Fibroblast of the aortic adventitia (primary cell): ENCODE measurements around the gene USP8. TPM values are rescaled to one million over a fixed set of nuclear protein-coding genes. Genes with fewer than 3 reads are reported as not detected.
"Not testable (repeated sequence)": the region's sequence is repeated elsewhere in the genome, so short reads cannot be mapped to it uniquely, and the experiment has no call there.

Source experiments
- DNase-seq: peaks from one replicate; pipeline ENCODE4 v3.0.0-alpha.2; 2010; ENCODE audit warnings: low read depth
- H3K4me3 ChIP-seq: 2 replicates; pipeline ENCODE4 v1.5.1; 2011; ENCODE audit warnings: low read depth, mild to moderate bottlenecking, control low read depth, low read length, moderate library complexity
- CTCF ChIP-seq: IDR thresholded peaks from 2 replicates; pipeline ENCODE4 v1.5.1; 2011; ENCODE audit warnings: mild to moderate bottlenecking, low read length, control low read depth, inconsistent platforms; ENCODE audit not compliant: insufficient read depth
- total RNA-seq: library from RNA; depleted of rRNA; stranded (reverse); fragments of >200 nt; gene quantifications from 2 replicates; pipeline ENCODE4 v1.2.3, GENCODE V29; 2012; ENCODE audit warnings: low replicate concordance

Gene USP8
- total RNA-seq, 1 donor, result 58.1 TPM

- peak overlapping the region; percentile 80 for H3K4me3 ChIP-seq
- TF ChIP-seq CTCF, result no peak
- peak; percentile 12 for DNase-seq
These were observed 1.0 kb downstream of the USP8 start for GRCh38 chr15:50425219-50425618.

- peak overlapping the region; percentile 80 for H3K4me3 ChIP-seq
- DNase-seq, result not testable (repeated sequence)
These were observed 1.6 kb downstream of the USP8 start for GRCh38 chr15:50425678-50426246.

GRCh38 chr15:50426428-50426827 is 2.2 kb downstream of the USP8 start:
- DNase-seq, result no peak
- no peak for TF ChIP-seq CTCF
- no peak overlapping the region for H3K4me3 ChIP-seq

GRCh38 chr15:50431204-50431603 is 7.0 kb downstream of the USP8 start:
- no peak for TF ChIP-seq CTCF
- no peak overlapping the region for H3K4me3 ChIP-seq
- peak; percentile 21 for DNase-seq

GRCh38 chr15:50432230-50432629 is 8.0 kb downstream of the USP8 start:
- TF ChIP-seq CTCF, result no peak
- H3K4me3 ChIP-seq, result no peak overlapping the region
- DNase-seq, result no peak

GRCh38 chr15:50435772-50436171 is 11.6 kb downstream of the USP8 start:
- TF ChIP-seq CTCF, result no peak
- no peak overlapping the region for H3K4me3 ChIP-seq

GRCh38 chr15:50438251-50438650 is 14.0 kb downstream of the USP8 start:
- DNase-seq, result no peak
- no peak for TF ChIP-seq CTCF
- H3K4me3 ChIP-seq, result no peak overlapping the region

More at GRCh38 chr15:50435772-50436171, 11.6 kb downstream of the USP8 start:
- no peak for DNase-seq
